ENCODE results near the gene ANKRD30B. TPM values are rescaled to one million over a fixed set of nuclear protein-coding genes. Genes with fewer than 3 reads are reported as not detected.

Gene ANKRD30B
- not detected in 5 replicates for total RNA-seq (2022; extraction: Qiagen RNA extraction; ENCODE audit: low read depth)

DNA sequence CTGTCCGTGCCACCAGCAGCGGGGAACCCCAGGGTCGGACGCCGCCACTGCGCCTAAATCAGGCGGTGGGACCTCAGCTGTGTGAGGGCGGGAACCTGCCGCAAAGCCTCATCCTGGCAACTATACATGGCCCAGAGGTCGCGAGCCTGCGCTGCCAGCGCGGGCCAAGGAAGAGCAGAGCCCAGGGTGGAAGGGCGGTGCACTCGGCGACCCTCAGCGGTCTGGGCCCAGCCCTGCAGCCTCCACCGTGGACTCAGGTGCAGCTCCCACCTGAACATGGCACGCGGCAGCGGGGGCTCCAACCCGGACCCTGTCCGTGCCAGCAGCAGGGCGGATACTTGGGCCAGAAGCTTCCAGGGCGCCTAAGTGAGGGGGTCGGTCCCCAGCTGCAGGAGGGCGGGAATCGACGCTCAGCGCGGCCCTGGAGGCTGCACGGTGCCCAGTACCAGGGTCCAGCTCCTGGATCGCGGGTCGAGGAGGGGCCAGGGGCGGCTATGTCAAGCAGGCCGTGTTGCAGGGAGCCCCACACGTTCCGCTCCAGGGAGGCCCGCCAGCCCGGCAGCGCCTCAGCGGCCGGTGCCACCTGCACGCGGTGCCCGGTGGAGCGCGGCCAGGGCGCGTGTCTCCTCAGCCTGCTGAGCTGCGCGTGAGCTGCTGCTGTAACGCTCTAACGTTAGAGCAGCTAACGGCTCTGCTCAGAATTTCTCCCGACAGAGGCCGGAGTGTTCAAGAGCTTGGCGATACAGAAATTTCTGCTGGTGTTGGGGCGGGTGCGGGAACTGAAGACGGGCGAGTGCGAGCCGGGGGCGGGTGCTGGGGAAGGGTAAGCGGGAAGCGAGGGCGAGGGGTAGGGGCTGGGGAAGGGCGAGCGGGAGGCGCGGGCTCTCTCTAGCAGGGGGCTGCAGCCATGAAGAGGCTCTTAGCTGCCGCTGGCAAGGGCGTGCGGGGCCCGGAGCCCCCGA is at the start of gene ANKRD30B:
ANKRD30B (plus strand) TSS at position 660 of the 962 bp plus-strand sequence; CDS start at position 908, 248 bp downstream.

Other genes starting within 250 kb of the ANKRD30B start
- not detected in 5 replicates for gene POTEC, start 204.6 kb upstream of the ANKRD30B start, total RNA-seq (2022; extraction: Qiagen RNA extraction; ENCODE audit: low read depth)

All from A549 treated with RU486 at 1 μM for 4 hours (cell line).